Erythroblast (primary cell): ENCODE results near the gene CDH13.

Source experiments
- GATA1 ChIP-seq: IDR thresholded peaks from 2 replicates; pipeline ENCODE4 v1.6.1; 2011; ENCODE audit warnings: low read depth, mild to moderate bottlenecking, control low read depth, low read length, moderate library complexity
- POLR2A ChIP-seq: IDR thresholded peaks from 2 replicates; pipeline ENCODE4 v1.6.1; 2011; ENCODE audit warnings: mild to moderate bottlenecking, low read length

DNA sequence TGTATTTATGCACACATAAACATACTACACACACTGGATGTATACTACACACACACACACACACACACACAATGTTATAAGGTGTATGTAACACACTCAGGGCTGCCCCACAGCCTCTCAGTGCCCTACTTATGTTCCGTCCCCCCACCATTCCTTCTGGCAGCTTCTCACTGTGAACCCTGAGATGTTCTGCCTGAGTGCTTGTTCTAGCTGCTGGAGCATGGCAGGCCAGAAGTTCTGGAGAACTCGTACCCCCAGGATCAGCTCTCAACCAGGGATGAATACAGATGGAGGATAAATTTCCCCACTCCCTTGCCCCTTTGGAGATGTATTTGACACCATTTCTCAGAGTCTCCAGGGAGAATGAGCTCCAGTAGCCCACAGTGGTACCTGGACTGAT is 76.4 kb downstream of the CDH13 start:
- no peak for TF ChIP-seq POLR2A
- TF ChIP-seq GATA1: no peak
